ENCODE results near the gene APOE.
A peak's percentile ranks its signal among the peaks of the same experiment; 100 is the strongest.

Gene APOE

DNA sequence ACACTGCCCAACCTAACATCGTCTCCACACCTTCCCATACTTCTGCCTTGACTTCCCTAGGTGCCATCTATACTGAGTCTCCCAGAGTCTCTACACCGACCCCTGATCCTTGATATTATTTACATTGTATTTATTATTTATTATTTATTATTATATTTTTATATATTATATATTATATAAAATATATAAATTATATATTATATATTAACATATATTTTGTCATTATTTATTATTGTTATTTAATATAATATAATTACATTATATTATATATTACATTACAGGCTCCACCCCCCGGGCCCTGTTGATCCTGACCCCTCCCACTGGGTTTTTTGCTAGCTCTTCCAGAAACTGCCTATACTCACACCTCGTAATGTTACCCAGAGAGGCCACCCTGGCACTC, 32.9 kb upstream of the APOE start:
- TF ChIP-seq, protein P1, sequence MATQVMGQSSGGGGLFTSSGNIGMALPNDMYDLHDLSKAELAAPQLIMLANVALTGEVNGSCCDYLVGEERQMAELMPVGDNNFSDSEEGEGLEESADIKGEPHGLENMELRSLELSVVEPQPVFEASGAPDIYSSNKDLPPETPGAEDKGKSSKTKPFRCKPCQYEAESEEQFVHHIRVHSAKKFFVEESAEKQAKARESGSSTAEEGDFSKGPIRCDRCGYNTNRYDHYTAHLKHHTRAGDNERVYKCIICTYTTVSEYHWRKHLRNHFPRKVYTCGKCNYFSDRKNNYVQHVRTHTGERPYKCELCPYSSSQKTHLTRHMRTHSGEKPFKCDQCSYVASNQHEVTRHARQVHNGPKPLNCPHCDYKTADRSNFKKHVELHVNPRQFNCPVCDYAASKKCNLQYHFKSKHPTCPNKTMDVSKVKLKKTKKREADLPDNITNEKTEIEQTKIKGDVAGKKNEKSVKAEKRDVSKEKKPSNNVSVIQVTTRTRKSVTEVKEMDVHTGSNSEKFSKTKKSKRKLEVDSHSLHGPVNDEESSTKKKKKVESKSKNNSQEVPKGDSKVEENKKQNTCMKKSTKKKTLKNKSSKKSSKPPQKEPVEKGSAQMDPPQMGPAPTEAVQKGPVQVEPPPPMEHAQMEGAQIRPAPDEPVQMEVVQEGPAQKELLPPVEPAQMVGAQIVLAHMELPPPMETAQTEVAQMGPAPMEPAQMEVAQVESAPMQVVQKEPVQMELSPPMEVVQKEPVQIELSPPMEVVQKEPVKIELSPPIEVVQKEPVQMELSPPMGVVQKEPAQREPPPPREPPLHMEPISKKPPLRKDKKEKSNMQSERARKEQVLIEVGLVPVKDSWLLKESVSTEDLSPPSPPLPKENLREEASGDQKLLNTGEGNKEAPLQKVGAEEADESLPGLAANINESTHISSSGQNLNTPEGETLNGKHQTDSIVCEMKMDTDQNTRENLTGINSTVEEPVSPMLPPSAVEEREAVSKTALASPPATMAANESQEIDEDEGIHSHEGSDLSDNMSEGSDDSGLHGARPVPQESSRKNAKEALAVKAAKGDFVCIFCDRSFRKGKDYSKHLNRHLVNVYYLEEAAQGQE (IDR thresholded peaks at IDR 0.05; ENCODE audit: insufficient read depth in 1 of 2, low read depth in 2 of 2, low read length in 2 of 2) = no peak
- TF ChIP-seq SIN3A (IDR thresholded peaks at IDR 0.05; ENCODE audit: borderline replicate concordance, insufficient read depth, low read length) (no peak), TAF1 (IDR thresholded peaks at IDR 0.05; ENCODE audit: borderline replicate concordance, insufficient read depth, low read length) (no peak), FOXP2 (optimal IDR thresholded peaks at IDR 0.05; ENCODE audit: borderline replicate concordance, extremely low read depth, extremely low read length, insufficient read depth) (no peak), POLR2AphosphoS5 (IDR thresholded peaks at IDR 0.05; ENCODE audit: low read depth, low read length) (no peak)

DNA sequence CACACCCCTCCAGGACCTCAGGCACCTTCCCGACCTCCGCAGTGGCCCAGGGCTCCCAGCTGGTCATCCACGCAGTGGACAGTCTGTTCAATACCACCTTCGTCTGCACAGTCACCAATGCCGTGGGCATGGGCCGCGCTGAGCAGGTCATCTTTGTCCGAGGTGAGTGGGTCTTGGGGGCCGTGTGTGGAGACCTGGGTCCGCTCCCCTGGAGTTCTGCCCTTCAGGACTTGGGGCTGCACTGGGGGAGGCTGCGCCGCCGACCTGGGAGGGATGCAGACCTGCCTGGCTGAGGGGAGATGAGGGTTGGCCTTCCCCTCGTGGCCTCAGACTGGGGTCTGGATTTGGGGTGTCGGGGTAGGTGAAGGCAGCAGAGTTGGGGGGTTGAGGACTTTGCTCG, 31.3 kb upstream of the APOE start:
- TF ChIP-seq TAF1 (IDR thresholded peaks at IDR 0.05; ENCODE audit: borderline replicate concordance, insufficient read depth, low read length) (no peak), FOXP2 (optimal IDR thresholded peaks at IDR 0.05; ENCODE audit: borderline replicate concordance, extremely low read depth, extremely low read length, insufficient read depth) (no peak), SIN3A (IDR thresholded peaks at IDR 0.05; ENCODE audit: borderline replicate concordance, insufficient read depth, low read length) (no peak), POLR2AphosphoS5 (IDR thresholded peaks at IDR 0.05; ENCODE audit: low read depth, low read length) (no peak)
- TF ChIP-seq, protein P1 (IDR thresholded peaks at IDR 0.05; ENCODE audit: insufficient read depth in 1 of 2, low read depth in 2 of 2, low read length in 2 of 2) = no peak

DNA sequence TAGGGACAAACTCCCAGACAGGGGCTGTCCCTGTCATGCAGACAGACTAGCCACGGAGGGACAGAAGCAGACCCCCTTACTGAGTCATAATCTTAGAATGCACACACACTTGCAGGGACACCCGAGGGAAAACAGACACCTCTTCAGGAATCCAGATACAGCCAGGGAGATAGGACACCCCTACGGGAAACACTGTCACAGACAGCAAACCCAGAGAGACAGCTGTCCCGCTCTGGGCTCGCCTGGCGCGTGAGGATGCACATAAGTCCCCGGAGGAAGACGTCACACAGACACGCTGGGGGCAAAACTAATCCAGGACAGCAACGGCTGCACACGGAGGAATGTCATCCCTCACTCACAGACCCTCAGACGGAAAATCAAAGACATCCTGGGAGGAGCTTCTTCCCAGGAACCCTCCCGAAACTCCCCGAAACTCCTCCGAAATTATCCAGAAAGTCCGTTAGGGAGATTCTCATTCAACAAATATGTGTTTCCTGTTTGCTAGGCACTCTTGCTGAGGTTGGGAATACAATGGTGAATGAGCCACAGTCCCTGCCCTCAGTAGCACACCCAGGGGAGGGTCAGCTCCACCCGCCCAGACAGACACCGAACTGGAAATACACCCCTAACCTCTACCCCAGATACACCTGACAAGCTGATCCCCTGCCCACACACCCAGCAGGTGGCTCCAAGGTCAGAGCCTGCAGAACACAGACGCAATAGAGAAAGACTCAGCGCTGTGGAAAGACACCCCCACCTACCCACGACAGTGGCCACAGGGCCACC, 29.7 kb upstream of the APOE start:
- no peak for TF ChIP-seq FOXP2 (optimal IDR thresholded peaks at IDR 0.05; ENCODE audit: borderline replicate concordance, extremely low read depth, extremely low read length, insufficient read depth)
- TF ChIP-seq, protein P1 (IDR thresholded peaks at IDR 0.05; ENCODE audit: insufficient read depth in 1 of 2, low read depth in 2 of 2, low read length in 2 of 2) = no peak
- TF ChIP-seq TAF1 (IDR thresholded peaks at IDR 0.05; ENCODE audit: borderline replicate concordance, insufficient read depth, low read length) = no peak
- TF ChIP-seq POLR2AphosphoS5 (IDR thresholded peaks at IDR 0.05; ENCODE audit: low read depth, low read length) = no peak
- no peak for TF ChIP-seq SIN3A (IDR thresholded peaks at IDR 0.05; ENCODE audit: borderline replicate concordance, insufficient read depth, low read length)

DNA sequence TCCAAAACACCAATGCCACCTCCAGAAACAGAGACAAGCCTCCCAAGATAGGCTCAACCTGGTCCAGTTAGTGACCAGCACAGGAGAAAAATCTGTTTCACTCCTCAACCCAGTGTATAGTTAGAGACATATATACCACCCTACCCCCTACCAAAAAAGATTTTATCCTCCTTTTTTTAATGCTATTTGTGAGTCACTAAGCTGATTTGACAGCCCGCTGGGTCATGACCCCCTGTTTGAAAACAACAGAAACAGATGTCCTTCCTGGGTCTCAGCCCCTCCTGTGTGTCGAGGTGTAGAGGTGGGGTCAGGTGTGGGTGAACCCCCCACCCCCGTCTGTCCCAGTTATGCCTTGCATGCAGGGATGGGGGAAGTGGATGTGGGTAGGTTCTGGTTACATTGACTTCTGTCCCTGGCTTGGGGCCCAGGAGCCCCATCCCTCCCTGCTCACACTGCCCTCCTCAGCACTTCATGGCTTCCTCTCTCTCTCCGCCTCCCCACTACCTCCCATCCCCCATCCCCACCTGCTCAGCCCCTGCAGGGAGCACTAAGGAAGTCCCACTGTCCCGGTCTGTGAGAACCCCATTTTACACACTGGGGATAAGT, 28.6 kb upstream of the APOE start:
- no peak for TF ChIP-seq POLR2AphosphoS5 (IDR thresholded peaks at IDR 0.05; ENCODE audit: low read depth, low read length)
- TF ChIP-seq, protein P1 (IDR thresholded peaks at IDR 0.05; ENCODE audit: insufficient read depth in 1 of 2, low read depth in 2 of 2, low read length in 2 of 2) = no peak
- peak; percentile 15 for TF ChIP-seq FOXP2 (optimal IDR thresholded peaks at IDR 0.05; ENCODE audit: borderline replicate concordance, extremely low read depth, extremely low read length, insufficient read depth)
- TF ChIP-seq SIN3A (IDR thresholded peaks at IDR 0.05; ENCODE audit: borderline replicate concordance, insufficient read depth, low read length) = no peak

Data from PFSK-1 (cell line).